T follicular helper cell (primary cell): Measurements from ENCODE around the gene POLA2.

Experiments used
- DNase-seq: peaks from one replicate; pipeline ENCODE4 v3.0.0-alpha.2; 2020; ENCODE audit warnings: low read depth

The POLA2 gene

DNA sequence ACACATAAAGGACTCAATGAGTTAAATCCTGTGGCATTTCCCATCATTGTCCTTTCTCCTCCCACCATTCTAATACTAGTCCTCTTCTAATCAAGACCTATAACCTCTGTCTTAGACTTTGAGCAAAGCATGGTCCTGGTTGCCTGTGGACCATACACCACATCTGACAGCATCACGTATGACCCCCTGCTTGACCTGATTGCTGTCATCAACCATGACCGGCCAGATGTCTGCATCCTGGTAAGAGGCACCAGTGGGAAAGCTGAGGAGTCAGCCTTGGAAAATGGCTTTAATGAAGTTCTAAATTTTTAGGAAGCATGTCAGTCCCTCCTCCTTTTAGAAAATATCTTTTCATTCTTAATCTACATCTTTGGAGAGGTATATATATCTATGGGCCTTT is 25.8 kb downstream of the POLA2 start:
- no peak for DNase-seq

DNA sequence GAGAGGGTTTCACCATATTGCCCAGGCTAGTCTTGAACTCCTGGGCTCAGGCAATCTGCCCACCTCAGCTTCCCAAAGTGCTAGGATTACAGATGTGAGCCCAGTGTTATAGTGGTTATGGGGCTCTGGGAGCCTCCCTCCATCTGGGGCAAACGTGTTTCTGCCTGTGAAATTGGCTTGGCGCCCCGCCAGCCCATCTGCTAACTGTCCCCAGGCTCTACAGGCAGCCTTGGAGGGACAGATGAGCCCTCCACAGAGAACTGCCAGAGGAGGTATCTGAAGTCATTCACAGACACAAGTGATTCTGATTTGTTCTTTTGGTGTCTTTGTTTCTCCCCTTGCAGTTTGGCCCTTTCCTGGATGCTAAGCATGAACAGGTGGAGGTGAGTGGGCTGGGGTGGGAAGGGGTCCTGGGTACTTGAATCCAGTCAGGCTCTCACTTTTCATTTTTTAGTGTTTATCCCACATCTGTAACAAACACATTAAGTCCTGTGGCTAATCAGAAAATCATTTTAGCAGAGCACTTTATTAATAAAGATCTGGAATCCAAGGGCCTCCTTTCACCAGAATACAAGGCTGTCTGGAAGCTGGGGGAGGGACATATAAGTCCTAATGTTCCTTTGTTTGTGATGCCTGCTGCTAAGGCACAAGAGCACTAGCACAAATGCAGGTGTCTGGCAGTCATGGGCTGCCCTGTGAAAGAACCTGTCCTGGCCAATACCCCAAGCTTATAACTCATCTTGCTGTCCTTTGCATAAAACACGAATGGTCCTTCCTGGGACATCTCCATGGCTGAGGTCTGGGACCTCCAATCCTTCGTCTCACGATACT is 27.2 kb downstream of the POLA2 start:
- DNase-seq, result no peak

DNA sequence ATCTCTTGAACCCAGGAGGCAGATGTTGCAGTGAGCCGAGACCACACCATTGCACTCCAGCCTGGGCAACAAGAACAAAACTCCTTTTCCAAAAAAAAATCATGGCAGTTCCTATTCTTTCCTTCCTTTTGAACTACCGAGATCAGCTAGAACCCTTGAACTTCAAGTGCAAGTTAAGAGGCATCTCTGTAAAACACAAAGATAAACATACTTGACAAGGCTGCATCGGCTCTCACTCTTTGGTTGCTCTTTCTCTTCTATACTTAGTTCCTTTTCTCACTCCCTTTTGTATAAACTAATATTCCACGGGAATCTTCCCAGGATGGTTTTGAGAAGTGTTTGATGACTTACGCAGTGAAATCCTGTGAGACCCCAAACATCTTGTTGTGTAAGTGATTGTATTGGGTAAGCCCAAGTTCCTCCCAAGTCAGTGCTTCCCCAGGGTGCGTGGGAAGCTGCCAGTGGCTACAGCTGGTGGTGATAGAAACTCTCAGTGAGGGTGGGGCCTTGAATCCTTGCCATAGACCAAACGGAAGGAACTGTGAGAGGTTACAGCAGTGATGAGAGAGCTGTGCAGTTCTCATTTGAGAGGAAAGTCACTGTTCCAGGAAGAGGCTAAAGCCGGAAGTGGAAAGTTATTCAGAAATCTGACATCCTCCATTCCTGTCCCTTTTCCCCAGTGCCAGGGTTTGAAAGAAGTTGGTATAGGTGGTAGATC is 28.8 kb downstream of the POLA2 start:
- DNase-seq, result no peak

DNA sequence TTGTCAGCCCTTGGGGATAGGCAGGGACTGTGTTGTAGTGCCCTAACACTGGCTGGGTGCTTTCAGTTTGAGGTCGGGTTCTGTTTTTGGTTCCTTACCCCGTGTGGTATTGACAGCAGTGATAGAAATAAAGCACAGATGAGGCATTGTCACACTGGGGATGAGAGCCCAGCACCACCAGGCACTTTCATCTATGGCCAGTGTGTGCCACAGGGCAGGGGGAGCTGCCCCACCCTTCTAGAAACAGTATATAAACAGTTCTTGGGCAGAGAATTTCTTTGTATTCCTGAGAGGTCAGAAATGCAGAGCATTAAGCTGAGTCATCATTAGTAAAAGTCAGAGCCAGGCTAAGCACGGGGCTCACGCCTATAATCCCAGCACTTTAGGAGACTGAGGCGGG is 29.9 kb downstream of the POLA2 start:
- DNase-seq, result no peak

DNA sequence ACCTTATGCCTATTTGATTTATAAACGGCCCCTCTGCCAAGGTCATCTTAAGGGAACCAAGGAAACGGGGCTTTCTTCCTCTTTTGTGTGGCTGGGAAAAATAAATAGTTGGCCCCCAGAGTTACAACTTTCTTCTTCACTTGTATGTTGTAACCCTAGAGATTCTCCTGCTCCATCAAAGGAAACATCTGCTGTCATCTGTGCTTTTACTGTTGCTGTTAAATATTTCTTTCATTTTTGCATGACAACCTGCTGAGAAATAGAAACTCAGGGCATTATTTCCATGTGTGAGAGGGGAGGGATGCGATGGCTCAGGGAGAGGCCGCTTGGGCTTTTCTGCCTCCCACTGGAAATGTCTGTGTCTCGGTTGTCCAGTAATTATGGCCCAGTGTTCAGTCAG is 31.1 kb downstream of the POLA2 start:
- no peak for DNase-seq

DNA sequence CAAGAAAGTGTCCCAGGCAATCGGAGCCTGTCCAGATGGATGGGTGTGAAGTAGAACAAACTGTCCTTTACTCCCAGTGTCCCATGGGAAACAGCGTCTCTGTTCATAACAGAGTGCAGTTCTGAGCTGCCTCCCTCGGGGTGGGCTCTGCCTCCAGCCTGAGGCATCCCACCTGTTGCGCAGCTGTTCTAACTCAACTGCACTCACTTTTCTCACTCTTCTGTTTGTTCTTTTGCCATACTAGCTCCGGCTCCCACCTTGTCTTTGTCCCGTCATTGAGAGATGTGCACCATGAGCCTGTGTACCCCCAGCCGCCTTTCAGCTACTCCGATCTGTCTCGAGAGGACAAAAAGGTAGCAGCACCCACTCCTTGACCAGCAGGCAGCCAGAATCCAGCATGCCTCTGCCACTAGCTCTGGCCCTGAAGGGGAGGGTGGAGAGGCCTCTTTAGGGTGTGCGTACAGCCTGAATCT is 32.2 kb downstream of the POLA2 start:
- no peak for DNase-seq

DNA sequence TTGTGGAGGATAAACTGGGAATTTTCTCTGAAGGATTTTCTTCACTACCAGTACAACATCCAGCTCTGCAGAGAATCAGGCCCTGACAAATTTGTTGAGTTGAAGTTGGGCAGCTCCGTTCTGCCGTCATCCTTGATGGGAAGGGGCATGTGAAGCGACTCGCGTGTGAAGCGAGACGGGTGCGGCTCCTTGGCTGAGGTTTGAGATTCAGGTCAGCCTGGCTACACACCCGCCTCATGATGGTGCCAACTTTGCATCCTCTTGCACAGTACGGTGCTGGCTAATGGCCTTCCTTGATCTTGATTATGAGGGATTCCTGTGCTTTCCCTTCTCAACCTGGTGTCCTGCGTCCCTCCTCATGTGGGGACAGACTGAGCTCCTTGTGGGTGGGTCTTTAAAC is 33.2 kb downstream of the POLA2 start:
- no peak for DNase-seq

DNA sequence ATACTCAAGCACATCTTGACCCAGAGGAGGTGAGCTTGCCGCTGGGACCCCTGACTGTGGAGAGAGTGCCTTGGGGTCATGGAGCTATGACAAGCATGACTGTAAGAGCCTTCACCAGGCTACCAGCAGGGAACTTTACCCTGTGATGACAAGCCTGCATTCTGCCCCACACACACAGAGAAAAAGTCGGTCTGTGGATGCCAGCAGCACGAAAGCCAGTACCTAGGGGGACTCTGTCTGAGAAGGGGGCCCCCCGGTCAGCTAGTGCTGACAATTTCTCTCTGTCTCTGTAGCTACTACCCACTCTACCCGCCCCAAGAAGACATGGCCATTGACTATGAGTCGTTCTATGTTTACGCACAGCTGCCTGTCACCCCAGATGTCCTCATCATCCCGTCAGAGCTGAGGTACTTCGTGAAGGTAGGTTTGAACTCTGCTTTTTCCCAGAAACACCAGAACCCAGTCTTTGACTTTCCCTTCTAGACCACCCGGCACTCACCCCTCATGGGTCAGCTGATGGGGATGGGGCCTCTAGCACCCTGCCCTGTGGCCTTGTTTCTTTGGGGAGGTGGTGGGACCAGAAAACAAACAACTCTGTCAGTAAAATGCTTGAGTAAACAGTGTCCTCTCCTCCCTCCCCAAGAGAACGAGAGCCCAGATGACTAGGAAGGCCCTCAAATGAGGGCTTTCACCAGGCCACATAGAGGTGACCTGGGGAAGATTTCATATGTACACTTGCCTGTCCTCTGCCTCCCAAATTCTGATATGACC is 34.0 kb downstream of the POLA2 start:
- no peak for DNase-seq

DNA sequence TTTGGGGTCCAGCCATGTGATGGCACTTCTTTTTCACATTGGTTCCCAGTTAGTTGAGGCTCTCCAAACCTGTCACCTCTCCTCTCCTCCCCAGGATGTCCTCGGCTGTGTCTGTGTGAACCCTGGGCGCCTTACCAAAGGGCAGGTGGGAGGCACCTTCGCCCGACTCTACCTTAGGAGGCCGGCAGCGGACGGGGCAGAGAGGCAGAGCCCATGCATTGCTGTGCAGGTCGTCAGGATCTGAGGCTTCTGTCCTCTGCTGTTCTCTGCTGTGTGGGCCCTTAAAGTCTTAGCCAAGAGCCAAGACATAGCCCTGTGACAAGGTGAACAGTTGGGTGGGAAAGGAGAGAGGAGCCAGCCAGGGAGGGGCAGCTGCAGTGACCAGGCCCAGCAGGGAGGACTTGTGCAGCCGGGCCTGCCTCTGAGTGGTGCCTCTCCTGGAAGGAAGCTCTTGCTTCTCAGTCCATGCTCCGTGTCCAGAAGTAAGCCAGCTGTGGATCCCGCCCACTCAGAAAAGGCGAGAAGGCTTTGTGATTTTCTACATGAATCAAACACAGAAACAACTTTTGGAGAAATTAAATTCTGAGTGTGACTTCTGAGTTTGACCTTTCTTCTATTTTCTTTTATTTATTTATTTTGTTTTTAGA is 35.4 kb downstream of the POLA2 start:
- DNase-seq, result no peak

DNA sequence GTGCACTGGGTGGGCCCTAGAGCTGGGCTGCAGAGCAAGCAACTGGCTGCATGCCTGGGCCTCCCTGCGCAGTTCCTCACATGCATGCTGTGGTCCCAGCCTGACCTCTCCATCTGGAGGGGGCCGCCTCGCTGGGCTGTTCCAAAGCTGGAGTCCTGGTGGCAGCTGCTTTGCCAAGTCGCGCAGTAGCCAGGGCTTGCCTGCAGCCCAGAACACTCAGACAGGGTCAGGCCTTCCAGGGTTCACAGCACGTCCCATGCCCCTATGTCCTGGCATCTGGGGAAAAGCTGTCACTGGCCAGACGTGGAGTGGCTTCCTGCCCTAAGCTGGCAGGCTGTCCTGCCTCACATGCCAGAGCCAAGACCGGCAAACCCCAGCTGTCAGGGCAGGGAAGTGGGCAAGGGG is 36.4 kb downstream of the POLA2 start:
- no peak for DNase-seq

DNA sequence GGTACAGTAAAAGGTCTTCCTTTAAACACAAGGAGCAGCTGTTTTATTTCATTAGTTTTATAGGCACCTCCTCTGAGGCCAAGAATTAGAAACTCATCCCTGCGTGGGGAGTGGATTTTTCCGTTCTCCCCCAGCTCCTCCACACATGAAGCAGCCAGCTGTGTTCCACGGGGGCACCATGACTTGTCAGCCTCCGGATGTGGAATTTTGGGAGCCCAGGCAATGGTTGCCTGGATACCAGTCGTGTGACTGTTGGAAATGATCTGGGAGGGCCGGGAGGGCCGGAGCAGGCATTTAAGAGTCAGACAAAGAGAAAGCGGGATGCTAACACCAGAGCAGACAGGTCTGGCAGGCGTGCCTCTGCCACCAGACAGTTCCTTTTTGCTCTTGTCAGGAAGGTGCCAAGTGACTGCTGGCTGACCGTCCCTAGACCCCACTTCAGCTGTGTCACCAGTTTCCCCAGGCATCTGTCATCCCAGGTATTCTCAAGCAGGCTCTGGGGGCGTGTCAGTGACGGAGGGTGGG is 37.0 kb downstream of the POLA2 start:
- DNase-seq, result no peak

DNA sequence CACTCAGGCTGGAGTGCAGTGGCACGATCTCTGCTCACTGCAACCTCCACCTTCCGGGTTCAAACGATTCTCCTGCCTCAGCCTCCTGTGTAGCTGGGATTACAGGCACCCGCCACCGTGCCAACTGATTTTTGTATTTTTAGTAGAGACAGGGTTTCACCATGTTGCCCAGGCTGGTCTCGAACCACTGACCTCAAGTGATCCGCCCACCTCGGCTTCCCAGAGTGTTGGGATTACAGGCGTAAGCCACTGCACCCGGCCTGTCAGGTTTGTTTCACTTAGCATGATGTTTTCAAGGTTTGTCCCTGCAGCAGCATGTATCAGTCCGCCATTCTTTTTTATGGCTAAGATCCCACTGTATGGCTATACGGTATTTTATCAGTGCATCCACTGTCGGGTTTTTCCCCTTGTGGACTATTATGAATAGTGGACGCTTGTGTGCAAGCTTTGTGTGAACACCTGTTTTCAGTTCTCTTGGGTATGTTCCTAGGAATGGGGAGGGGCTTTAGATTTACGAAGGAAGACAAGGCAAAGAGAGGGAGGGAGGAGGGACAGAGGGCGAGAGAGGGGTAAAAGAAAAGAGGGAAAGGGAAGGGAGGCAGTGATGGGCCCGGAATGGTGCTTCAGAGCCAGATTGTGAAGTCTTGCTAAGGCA is 39.0 kb downstream of the POLA2 start:
- no peak for DNase-seq

DNA sequence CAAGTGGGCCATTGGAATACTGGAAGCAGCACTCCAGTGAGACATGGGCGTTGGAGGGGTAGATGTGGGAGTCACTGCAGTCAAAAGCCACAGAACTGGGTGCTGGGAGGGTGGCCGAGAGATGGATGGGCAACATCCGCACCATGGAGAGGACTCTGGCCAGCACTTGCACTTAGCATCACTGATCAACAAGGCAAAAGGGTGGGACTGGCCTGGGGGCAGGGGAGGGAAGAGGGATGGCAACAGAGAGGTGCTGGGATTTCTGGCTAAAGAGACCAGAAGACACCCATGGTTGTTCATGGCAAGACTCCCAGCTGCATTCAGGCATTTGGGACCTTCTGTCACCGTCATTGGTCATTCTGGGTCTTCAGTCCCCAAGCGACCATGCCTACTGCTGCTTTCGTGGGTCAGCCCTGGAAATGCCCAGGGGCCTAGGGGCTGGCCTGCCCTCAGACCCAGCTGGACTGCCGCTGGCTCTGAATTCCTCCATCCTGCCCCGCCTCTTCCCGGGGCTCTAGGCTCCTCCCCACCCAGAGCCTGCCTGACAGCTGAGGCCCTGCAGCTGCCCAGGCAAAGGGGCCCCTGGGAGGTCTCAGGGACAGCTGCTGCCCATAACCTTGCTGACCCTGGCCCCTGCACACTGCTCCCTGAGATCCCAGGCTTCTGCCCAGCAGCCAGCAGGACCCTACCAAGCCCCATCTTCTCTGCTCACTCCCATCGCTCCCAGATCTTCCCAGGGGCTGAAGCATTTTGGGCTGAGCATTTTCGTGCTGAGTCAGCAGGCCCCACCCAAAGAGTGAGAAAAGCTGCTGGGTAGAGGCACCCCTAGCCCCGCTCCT is 39.9 kb downstream of the POLA2 start:
- no peak for DNase-seq

DNA sequence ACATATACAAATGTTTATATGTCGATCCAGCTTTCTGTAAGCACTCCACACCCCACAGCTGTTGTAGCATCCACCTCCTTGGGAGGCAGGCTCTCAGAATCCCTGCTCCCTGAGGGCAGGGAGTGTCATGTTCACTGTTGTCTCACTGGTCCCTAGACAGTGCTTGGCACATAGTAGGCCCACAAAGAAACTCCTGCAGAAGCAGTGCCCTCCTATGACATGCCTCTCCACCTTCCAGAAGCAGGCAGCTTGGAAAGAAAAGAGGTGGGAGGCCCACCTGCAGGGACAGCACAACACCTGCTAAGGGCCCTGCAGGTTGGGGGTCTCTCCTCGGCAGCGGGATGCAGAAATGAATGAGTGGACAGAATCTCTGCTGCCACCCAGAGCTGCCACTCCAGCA is 41.8 kb downstream of the POLA2 start:
- no peak for DNase-seq

DNA sequence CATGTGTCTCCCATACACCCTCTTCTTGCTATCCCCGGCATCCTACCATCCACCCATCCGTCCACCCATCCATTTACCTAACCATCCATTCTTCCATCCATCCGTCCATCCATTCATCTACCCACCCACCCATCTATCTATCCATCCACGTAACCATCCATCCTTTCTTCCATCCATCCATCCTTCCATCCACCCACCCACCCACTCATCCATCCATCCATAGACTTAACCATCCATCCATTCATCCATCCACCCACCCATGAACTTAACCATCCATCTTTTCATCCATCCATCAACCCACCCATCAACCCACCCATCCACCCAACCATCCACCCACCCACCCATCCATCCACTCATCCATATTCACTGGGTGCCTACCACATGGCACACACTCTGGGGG is 42.3 kb downstream of the POLA2 start:
- DNase-seq, result no peak

DNA sequence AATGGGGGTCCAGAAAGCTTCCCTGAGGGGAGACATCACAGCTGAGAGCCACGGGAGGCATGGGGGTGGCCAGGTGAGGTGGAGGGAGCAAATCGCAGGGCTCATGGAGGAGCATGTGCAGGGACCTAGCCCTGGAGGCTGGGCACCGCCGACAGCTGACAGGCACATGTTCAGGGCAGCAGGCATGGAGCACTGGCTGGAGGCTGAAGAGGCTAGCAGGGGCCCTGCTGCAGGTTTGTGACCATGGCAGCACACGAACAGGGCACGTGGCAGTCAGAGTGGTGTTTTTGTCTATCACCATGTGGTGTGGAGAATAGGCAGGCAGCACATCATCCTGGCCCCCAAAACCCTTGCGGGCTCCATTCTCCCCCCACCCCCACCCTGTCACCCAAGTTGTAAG is 42.9 kb downstream of the POLA2 start:
- DNase-seq, result no peak

DNA sequence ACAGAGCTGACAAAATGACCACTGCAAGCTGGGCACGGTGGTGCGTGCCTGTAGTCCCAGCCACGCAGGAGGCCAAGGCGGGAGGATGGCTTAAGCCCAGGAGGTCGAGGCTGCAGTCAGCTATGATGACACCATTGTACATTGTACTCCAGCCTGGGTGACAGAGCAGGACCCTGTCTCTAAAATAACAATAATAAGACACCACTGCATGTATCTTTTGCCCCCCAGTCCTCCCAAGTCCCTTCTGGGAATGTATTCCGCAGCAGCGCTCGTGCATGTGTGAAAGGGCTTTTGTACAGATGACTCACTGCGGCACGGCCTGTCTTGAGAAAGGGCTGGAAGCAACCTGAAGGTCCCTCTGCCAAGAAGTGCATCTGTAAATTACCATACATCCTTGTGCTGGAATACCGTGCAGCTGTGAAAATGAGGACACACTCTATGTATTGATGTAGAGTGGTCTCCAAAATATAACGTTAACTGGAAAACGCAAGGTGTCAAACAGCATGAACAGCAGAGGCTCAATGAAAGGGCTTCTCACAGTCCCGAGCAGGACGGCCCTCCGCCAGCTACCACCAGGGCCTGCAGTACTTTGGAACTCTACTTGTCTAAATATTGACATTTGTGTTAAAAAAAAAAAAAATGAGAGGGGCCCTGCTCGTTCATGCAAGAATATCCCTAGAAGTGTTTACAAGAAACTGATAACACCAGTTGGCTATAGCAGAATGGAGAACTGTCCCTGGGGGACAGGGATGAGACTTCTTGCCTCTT is 43.9 kb downstream of the POLA2 start:
- DNase-seq, result no peak

DNA sequence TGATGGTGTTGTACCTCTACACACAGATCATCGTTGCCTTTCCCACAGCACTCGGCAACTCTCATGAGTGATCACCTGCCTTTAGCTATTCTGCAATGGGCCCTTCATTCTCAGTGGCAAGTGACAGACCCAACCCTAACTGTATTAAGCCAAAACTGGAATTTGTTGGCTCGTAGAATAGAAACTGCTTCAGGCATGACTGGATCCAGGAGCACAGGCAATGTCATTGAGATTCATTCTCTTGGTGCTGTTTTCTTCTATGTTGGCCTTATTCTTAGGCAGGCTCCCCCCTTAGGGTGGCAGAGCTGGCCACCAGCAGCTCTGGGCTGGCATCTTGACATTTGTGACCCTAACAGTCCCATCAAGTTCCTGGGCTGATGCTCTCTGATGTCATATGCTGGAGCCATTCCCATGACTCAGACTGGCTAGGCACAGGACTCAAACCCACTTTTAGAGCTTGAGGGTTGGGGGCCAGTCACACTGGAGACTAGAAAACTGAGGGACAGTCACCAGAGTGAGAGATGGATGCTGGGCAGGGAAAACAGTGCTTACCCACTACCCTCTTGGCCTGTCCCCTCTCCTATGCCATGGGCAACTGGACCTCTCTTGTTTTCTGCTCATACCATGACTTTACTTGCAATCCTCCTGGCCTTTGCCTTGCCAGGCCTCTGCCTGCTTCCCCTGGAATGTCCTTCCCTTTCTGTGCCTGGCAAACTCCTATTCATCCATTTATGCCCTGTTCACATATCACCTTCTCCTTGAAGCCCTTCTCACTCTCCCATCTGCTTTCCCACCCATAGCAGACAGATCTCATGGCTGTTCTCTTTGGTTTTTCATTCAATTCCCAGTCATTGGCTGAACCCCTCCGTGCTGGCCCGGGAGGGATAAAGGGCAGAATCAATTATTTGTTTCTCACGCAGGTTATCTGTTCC is 45.8 kb downstream of the POLA2 start:
- DNase-seq, result no peak
